Glomerular visceral epithelial cell (primary cell): ENCODE results near the gene HAAO.
"Not testable (repeated sequence)": the region's sequence is repeated elsewhere in the genome, so short reads cannot be mapped to it uniquely, and the experiment has no call there.

ENCODE experiments used
- DNase-seq: peaks from one replicate; pipeline ENCODE4 v3.0.0-alpha.2; 2016; ENCODE audit errors: extremely low spot score

Gene HAAO

GRCh38 chr2:42792583-42793333 is at the start of gene HAAO:
Gene HAAO, minus strand, starts transcription at chr2:42792583. Its CDS starts 47 bp downstream, at chr2:42792536.
- DNase-seq = no peak

- no peak for DNase-seq
Observed at GRCh38 chr2:42841344-42841743, 49.0 kb upstream of the HAAO start.

GRCh38 chr2:42840760-42841159 is 48.4 kb upstream of the HAAO start:
- no peak for DNase-seq

- DNase-seq = no peak
Observed at GRCh38 chr2:42839809-42840501, 47.6 kb upstream of the HAAO start.

GRCh38 chr2:42838133-42838532 is 45.8 kb upstream of the HAAO start:
- DNase-seq = no peak

GRCh38 chr2:42835577-42836371 is 43.4 kb upstream of the HAAO start:
- peak; percentile 89 for DNase-seq

- no peak for DNase-seq
Observed at GRCh38 chr2:42834161-42834560, 41.8 kb upstream of the HAAO start.

- DNase-seq = no peak
Observed at GRCh38 chr2:42832289-42832634, 39.9 kb upstream of the HAAO start.

GRCh38 chr2:42831575-42832288 is 39.3 kb upstream of the HAAO start:
- not testable (repeated sequence) for DNase-seq

GRCh38 chr2:42830922-42831574 is 38.7 kb upstream of the HAAO start:
- DNase-seq = no peak

- DNase-seq = peak; percentile 18
Observed at GRCh38 chr2:42829671-42830440, 37.5 kb upstream of the HAAO start.

- DNase-seq = peak; percentile 69
Observed at GRCh38 chr2:42828487-42829425, 36.4 kb upstream of the HAAO start.

GRCh38 chr2:42827647-42828486 is 35.5 kb upstream of the HAAO start:
- peak; percentile 76 for DNase-seq

- DNase-seq = no peak
Observed at GRCh38 chr2:42826231-42826630, 33.8 kb upstream of the HAAO start.

- no peak for DNase-seq
Observed at GRCh38 chr2:42824454-42824807, 32.0 kb upstream of the HAAO start.

- DNase-seq = no peak
Observed at GRCh38 chr2:42823744-42824453, 31.5 kb upstream of the HAAO start.

GRCh38 chr2:42819160-42819559 is 26.8 kb upstream of the HAAO start:
- DNase-seq = no peak

GRCh38 chr2:42815726-42816125 is 23.3 kb upstream of the HAAO start:
- DNase-seq = no peak
